HepG2 (cell line): Measurements from ENCODE around the gene URB1. TPM values are rescaled to one million over a fixed set of nuclear protein-coding genes. Genes with fewer than 3 reads are reported as not detected.

Source experiments
- AKNA ChIP-seq: sonication (generic); formaldehyde crosslinking; IDR thresholded peaks from 2 replicates; pipeline ENCODE4 v1.4.0; 2020; ENCODE audit warnings: missing genetic modification reagents, borderline replicate concordance
- ZNF687 ChIP-seq: sonication (generic); formaldehyde crosslinking; IDR thresholded peaks from 2 replicates; pipeline ENCODE4 v1.5.1; 2020; ENCODE audit warnings: mild to moderate bottlenecking, missing genetic modification reagents, moderate library complexity
- polyA plus RNA-seq, 8 experiments: library from polyadenylated mRNA; depleted of rRNA in 3 of 8; stranded (reverse) in 7 of 8; unstranded in 1 of 8; fragments of >200 nt; fragmentation: Illumina TruSeq in 4 of 8; extraction: Trizol in 4 of 8; gene quantifications; 2 replicates each; pipeline versions ENCODE4 v1.2.1 to v1.2.3, GENCODE V29; 2011 to 2016; ENCODE audit warnings: low read depth in 4 of 8, missing spikeins in 1 of 8, mixed read lengths in 1 of 8; ENCODE audit not compliant: insufficient read depth in 1 of 8
- total RNA-seq, 5 experiments: library from RNA; depleted of rRNA; stranded (reverse); fragments of >200 nt; fragmentation: Illumina TruSeq; extraction: Trizol; gene quantifications; 2 replicates each; pipeline ENCODE4 v1.2.3, GENCODE V29; 2016; ENCODE audit warnings: low read depth in 1 of 5

The URB1 gene
- total and polyA plus RNA-seq, 2 of the 13 experiments (the other 11 are each of a cell fraction or from before 2014, with no cell fraction given): 4.5 to 16.7 TPM

GRCh38 chr21:32315511-32316281 is 77.1 kb downstream of the URB1 start (continued):
- TF ChIP-seq AKNA (CRISPR knock-in tag) (no peak), ZNF687 (CRISPR knock-in tag) (0 out of 2 replicates have a peak, but pooled peaks have one; percentile 14)
